Measurements from ENCODE around the gene EIF1AD. TPM values are rescaled to one million over a fixed set of nuclear protein-coding genes. Genes with fewer than 3 reads are reported as not detected.

The EIF1AD gene
- total and polyA plus RNA-seq, 2 experiments from 2014 or later, result 16.1 to 32.1 TPM

GRCh38 chr11:65978391-65979238 is 23.3 kb downstream of the EIF1AD start:
- peaks cover 34% of the 10 kb centered on the region for H3K36me3 Mint-ChIP-seq (ENCODE audit: low read depth)
- no peak for DNase-seq (ENCODE audit: low spot score)
- no peak overlapping the region for H3K4me2 ChIP-seq
- no peak for ATAC-seq
- H3K4me3 ChIP-seq, result no peak overlapping the region
- H3K27me3 ChIP-seq (ENCODE audit: insufficient read depth), result no peaks in the 10 kb centered on the region
- H2AFZ ChIP-seq, result no peak overlapping the region
- no peak overlapping the region for H3K27ac Mint-ChIP-seq
- no peaks in the 10 kb centered on the region for H3K79me2 ChIP-seq (replicated peaks; ENCODE audit: insufficient read depth)
- peaks cover 6% of the 10 kb centered on the region; the same call in 2 of the 3 replicates for H3K4me1 Mint-ChIP-seq
- no peak overlapping the region for H3K27ac ChIP-seq (ENCODE audit: low read depth)
- H3F3A ChIP-seq (replicated peaks; ENCODE audit: low read depth), result no peaks in the 10 kb centered on the region
- no peaks in the 10 kb centered on the region for H3K36me3 ChIP-seq (ENCODE audit: insufficient read depth)
- H3K9me3 Mint-ChIP-seq, result no peaks in the 10 kb centered on the region; the same call in 2 of the 3 replicates
- H3K9me2 ChIP-seq (ENCODE audit: insufficient read depth), result no peaks in the 10 kb centered on the region
- H3K27me3 Mint-ChIP-seq (ENCODE audit: insufficient read depth, low read depth, poor library complexity), result peaks cover 23% of the 10 kb centered on the region
- no peak for TF ChIP-seq ZNF114 (CRISPR knock-in tag; IDR thresholded peaks at IDR 0.05)
- TF ChIP-seq NANOG (IDR thresholded peaks at IDR 0.05; ENCODE audit: borderline replicate concordance), result no peak
- TF ChIP-seq JUNB (IDR thresholded peaks at IDR 0.05; ENCODE audit: unreplicated experiment), result no peak
- no peak for TF ChIP-seq CREB1 (CRISPR knock-in tag; IDR thresholded peaks at IDR 0.05; ENCODE audit: low read depth)
- no peak for TF ChIP-seq STAT1 (IDR thresholded peaks at IDR 0.05; ENCODE audit: unreplicated experiment)
- TF ChIP-seq, protein P1, sequence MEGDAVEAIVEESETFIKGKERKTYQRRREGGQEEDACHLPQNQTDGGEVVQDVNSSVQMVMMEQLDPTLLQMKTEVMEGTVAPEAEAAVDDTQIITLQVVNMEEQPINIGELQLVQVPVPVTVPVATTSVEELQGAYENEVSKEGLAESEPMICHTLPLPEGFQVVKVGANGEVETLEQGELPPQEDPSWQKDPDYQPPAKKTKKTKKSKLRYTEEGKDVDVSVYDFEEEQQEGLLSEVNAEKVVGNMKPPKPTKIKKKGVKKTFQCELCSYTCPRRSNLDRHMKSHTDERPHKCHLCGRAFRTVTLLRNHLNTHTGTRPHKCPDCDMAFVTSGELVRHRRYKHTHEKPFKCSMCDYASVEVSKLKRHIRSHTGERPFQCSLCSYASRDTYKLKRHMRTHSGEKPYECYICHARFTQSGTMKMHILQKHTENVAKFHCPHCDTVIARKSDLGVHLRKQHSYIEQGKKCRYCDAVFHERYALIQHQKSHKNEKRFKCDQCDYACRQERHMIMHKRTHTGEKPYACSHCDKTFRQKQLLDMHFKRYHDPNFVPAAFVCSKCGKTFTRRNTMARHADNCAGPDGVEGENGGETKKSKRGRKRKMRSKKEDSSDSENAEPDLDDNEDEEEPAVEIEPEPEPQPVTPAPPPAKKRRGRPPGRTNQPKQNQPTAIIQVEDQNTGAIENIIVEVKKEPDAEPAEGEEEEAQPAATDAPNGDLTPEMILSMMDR (conservative IDR thresholded peaks at IDR 0.05; ENCODE audit: low read depth in 2 of 2), result no peak
- TF ChIP-seq POLR2AphosphoS5 (IDR thresholded peaks at IDR 0.05; ENCODE audit: low read depth), result no peak
- no peak for TF ChIP-seq EZH2phosphoT487 (IDR thresholded peaks at IDR 0.05; ENCODE audit: unreplicated experiment)
- TF ChIP-seq REST (IDR thresholded peaks at IDR 0.05; ENCODE audit: unreplicated experiment), result no peak
- no peak for TF ChIP-seq EZH2 (IDR thresholded peaks at IDR 0.05; ENCODE audit: low read depth, unreplicated experiment)
- no peak for TF ChIP-seq ZNF331 (CRISPR knock-in tag; IDR thresholded peaks at IDR 0.05; ENCODE audit: low read depth)
- TF ChIP-seq ZNF462 (CRISPR knock-in tag; IDR thresholded peaks at IDR 0.05), result no peak
- no peak for TF ChIP-seq ETS1 (IDR thresholded peaks at IDR 0.05)
- H4K20me1 ChIP-seq (replicated peaks; ENCODE audit: insufficient read depth), result no peaks in the 10 kb centered on the region
- no peaks in the 10 kb centered on the region for H3K4me1 ChIP-seq (ENCODE audit: insufficient read depth)
- H3K4me3 Mint-ChIP-seq, result no peak overlapping the region
